HepG2 (cell line): ENCODE data around the gene CFAP70. TPM values are rescaled to one million over a fixed set of nuclear protein-coding genes. Genes with fewer than 3 reads are reported as not detected.

ENCODE experiments used
- ARHGAP35 ChIP-seq: sonication (generic); formaldehyde crosslinking; IDR thresholded peaks from 2 replicates; pipeline ENCODE4 v1.9.0; 2022; ENCODE audit warnings: mild to moderate bottlenecking, inconsistent platforms, moderate library complexity, missing genetic modification reagents, borderline replicate concordance
- ATF6 ChIP-seq: sonication (generic); formaldehyde crosslinking; conservative IDR thresholded peaks from 2 replicates; pipeline ENCODE4 v1.4.0; 2020; ENCODE audit warnings: missing genetic modification reagents
- BHLHE40 ChIP-seq: IDR thresholded peaks from 2 replicates; pipeline ENCODE4 v1.6.1; 2011; ENCODE audit warnings: low read length, improper control_type of control experiment
- ELK4 ChIP-seq: sonication (generic); formaldehyde crosslinking; IDR thresholded peaks from 2 replicates; pipeline ENCODE4 v1.9.0; 2021; ENCODE audit warnings: missing genetic modification reagents, borderline replicate concordance
- MED13 ChIP-seq: sonication (generic); formaldehyde crosslinking; IDR thresholded peaks from 2 replicates; pipeline ENCODE4 v1.5.0; 2020; ENCODE audit warnings: missing genetic modification reagents
- SETDB1 ChIP-seq: sonication (generic); formaldehyde crosslinking; IDR thresholded peaks from 2 replicates; pipeline ENCODE4 v1.5.1; 2020; ENCODE audit warnings: missing genetic modification reagents, mild to moderate bottlenecking, borderline replicate concordance
- THAP8 ChIP-seq: sonication (generic); formaldehyde crosslinking; IDR thresholded peaks from 2 replicates; pipeline ENCODE4 v1.5.1; 2020; ENCODE audit warnings: missing genetic modification reagents, mild to moderate bottlenecking, borderline replicate concordance
- THYN1 ChIP-seq: sonication (generic); formaldehyde crosslinking; IDR thresholded peaks from 2 replicates; pipeline ENCODE4 v1.8.1; 2023; ENCODE audit warnings: low read depth, mild to moderate bottlenecking, moderate library complexity, missing genetic modification reagents, borderline replicate concordance
- ZBTB2 ChIP-seq: sonication (generic); formaldehyde crosslinking; IDR thresholded peaks from 2 replicates; pipeline ENCODE4 v1.8.0; 2022; ENCODE audit warnings: low read depth, missing genetic modification reagents
- ZNF136 ChIP-seq: sonication (generic); formaldehyde crosslinking; IDR thresholded peaks from 2 replicates; pipeline ENCODE4 v1.8.1; 2022; ENCODE audit warnings: low read depth, mild to moderate bottlenecking, moderate library complexity, missing genetic modification reagents
- ZNF260 ChIP-seq: sonication (generic); formaldehyde crosslinking; IDR thresholded peaks from 2 replicates; pipeline ENCODE4 v1.4.0; 2020; ENCODE audit warnings: missing genetic modification reagents, low read depth, mild to moderate bottlenecking, borderline replicate concordance
- ZNF441 ChIP-seq: sonication (generic); formaldehyde crosslinking; IDR thresholded peaks from 2 replicates; pipeline ENCODE4 v1.7.0; 2021; ENCODE audit warnings: missing genetic modification reagents, borderline replicate concordance
- ZNF501 ChIP-seq: sonication (generic); formaldehyde crosslinking; IDR thresholded peaks from 2 replicates; pipeline ENCODE4 v1.5.1; 2020; ENCODE audit warnings: mild to moderate bottlenecking, moderate library complexity, missing genetic modification reagents
- ZNF549 ChIP-seq: sonication (generic); formaldehyde crosslinking; IDR thresholded peaks from 2 replicates; pipeline ENCODE4 v1.5.0; 2020; ENCODE audit warnings: missing genetic modification reagents
- ZNF570 ChIP-seq: sonication (generic); formaldehyde crosslinking; IDR thresholded peaks from 2 replicates; pipeline ENCODE4 v1.4.0; 2020; ENCODE audit warnings: mild to moderate bottlenecking, missing genetic modification reagents, borderline replicate concordance
- ZNF619 ChIP-seq: sonication (generic); formaldehyde crosslinking; IDR thresholded peaks from 2 replicates; pipeline ENCODE4 v1.4.0; 2020; ENCODE audit warnings: mild to moderate bottlenecking, missing genetic modification reagents
- ZNF816 ChIP-seq: sonication (generic); formaldehyde crosslinking; IDR thresholded peaks from 2 replicates; pipeline ENCODE4 v1.8.0; 2022; ENCODE audit warnings: missing genetic modification reagents, mild to moderate bottlenecking, borderline replicate concordance
- ZSCAN25 ChIP-seq: sonication (generic); formaldehyde crosslinking; IDR thresholded peaks from 2 replicates; pipeline ENCODE4 v1.8.0; 2022; ENCODE audit warnings: mild to moderate bottlenecking, missing genetic modification reagents
- polyA plus RNA-seq, 8 experiments: library from polyadenylated mRNA; depleted of rRNA in 3 of 8; stranded (reverse) in 7 of 8; unstranded in 1 of 8; fragments of >200 nt; fragmentation: Illumina TruSeq in 4 of 8; extraction: Trizol in 4 of 8; gene quantifications; 2 replicates each; pipeline versions ENCODE4 v1.2.1 to v1.2.3, GENCODE V29; 2011 to 2016; ENCODE audit warnings: low read depth in 4 of 8, missing spikeins in 1 of 8, mixed read lengths in 1 of 8; ENCODE audit not compliant: insufficient read depth in 1 of 8
- total RNA-seq, 5 experiments: library from RNA; depleted of rRNA; stranded (reverse); fragments of >200 nt; fragmentation: Illumina TruSeq; extraction: Trizol; gene quantifications; 2 replicates each; pipeline ENCODE4 v1.2.3, GENCODE V29; 2016; ENCODE audit warnings: low read depth in 1 of 5

Gene CFAP70
- total and polyA plus RNA-seq, 2 of the 13 experiments (the other 11 are each of a cell fraction or from before 2014, with no cell fraction given) = 0.27 to 0.38 TPM

- TF ChIP-seq THYN1 (CRISPR knock-in tag) (no peak), MED13 (no peak), BHLHE40 (no peak), ZNF619 (CRISPR knock-in tag) (no peak), ZNF441 (CRISPR knock-in tag) (no peak), ZNF501 (CRISPR knock-in tag) (peak; percentile 83), ATF6 (no peak), ZNF816 (CRISPR knock-in tag) (no peak), ZNF260 (no peak), THAP8 (CRISPR knock-in tag) (no peak), ARHGAP35 (CRISPR knock-in tag) (no peak), SETDB1 (CRISPR knock-in tag) (no peak), ZNF549 (CRISPR knock-in tag) (no peak), ZSCAN25 (CRISPR knock-in tag) (no peak), ZNF570 (CRISPR knock-in tag) (no peak), ELK4 (no peak), ZBTB2 (CRISPR knock-in tag) (no peak), ZNF136 (CRISPR knock-in tag) (no peak)
Measured at GRCh38 chr10:73358331-73359279, at the start of gene CFAP70 (continued).
